Adrenal gland (tissue), 5 donors: ENCODE measurements around the gene DNAL4.

Experiments used
- CTCF ChIP-seq, 6 experiments: fragments of 450-650 bp in 4 of 6; fragments of 200-600 bp in 2 of 6; sonication (generic) in 1 of 6; IDR thresholded peaks; 1 replicate in 5 of 6; 2 replicates in 1 of 6; pipeline versions ENCODE4 v1.5.1 to v1.8.0; 2016 to 2021; ENCODE audit warnings: antibody characterized with exemption in 6 of 6, mild to moderate bottlenecking in 2 of 6, moderate library complexity in 1 of 6
- POLR2A ChIP-seq, 2 donors: fragments of 450-650 bp; IDR thresholded peaks; one replicate each; pipeline ENCODE4 v1.6.1; 2017; ENCODE audit warnings: antibody characterized with exemption in 2 of 2, mild to moderate bottlenecking in 2 of 2, moderate library complexity in 1 of 2
- donor health status: DM: no; HTN: no; CAD: no.

GRCh38 chr22:38745676-38746460 lies 48.1 kb downstream of the DNAL4 start:
- TF ChIP-seq POLR2A (IDR thresholded peaks at IDR 0.05) (no peak), CTCF (IDR thresholded peaks at IDR 0.05) (no peak)
